ENCODE measurements around the gene TMTC2. TPM values are rescaled to one million over a fixed set of nuclear protein-coding genes. Genes with fewer than 3 reads are reported as not detected.
A peak's percentile ranks its signal among the peaks of the same experiment; 100 is the strongest.
"Not testable (repeated sequence)": the region's sequence is repeated elsewhere in the genome, so short reads cannot be mapped to it uniquely, and the experiment has no call there.

Gene TMTC2
- total RNA-seq, 2 experiments from 2014 or later: 2.6 to 3.4 TPM

- no peak overlapping the region for H3K27ac Mint-ChIP-seq
- H3K4me3 Mint-ChIP-seq: no peak overlapping the region
- ChIA-PET CTCF (no interaction called here), POLR2A (no interaction called here)
- H3K27me3 Mint-ChIP-seq: no peaks in the 10 kb centered on the region
- no peak for DNase-seq
- no peaks in the 10 kb centered on the region for H3K4me1 Mint-ChIP-seq (ENCODE audit: low read depth)
- no peaks in the 10 kb centered on the region for H3K36me3 Mint-ChIP-seq
- H3K9me3 Mint-ChIP-seq: no peaks in the 10 kb centered on the region
- intact Hi-C loops (cut with micrococcal nuclease): no loop called here
Observed at GRCh38 chr12:83110424-83110823, 423.7 kb downstream of the TMTC2 start.

- intact Hi-C loops (cut with micrococcal nuclease): no loop called here
- no peak overlapping the region for H3K27ac Mint-ChIP-seq
- H3K9me3 Mint-ChIP-seq: no peaks in the 10 kb centered on the region
- ChIA-PET CTCF (no interaction called here), POLR2A (no interaction called here)
- DNase-seq: no peak
- H3K4me3 Mint-ChIP-seq: no peak overlapping the region
- no peaks in the 10 kb centered on the region for H3K27me3 Mint-ChIP-seq
- no peaks in the 10 kb centered on the region for H3K36me3 Mint-ChIP-seq
- H3K4me1 Mint-ChIP-seq (ENCODE audit: low read depth): no peaks in the 10 kb centered on the region
Observed at GRCh38 chr12:83113945-83114344, 427.2 kb downstream of the TMTC2 start.

GRCh38 chr12:83114966-83115365, 428.3 kb downstream of the TMTC2 start:
- POLR2A ChIA-PET: no interaction called here
- Mint-ChIP-seq H3K27ac (no peak overlapping the region), H3K9me3 (no peaks in the 10 kb centered on the region), H3K27me3 (no peaks in the 10 kb centered on the region), H3K4me1 (ENCODE audit: low read depth) (no peaks in the 10 kb centered on the region), H3K4me3 (no peak overlapping the region), H3K36me3 (no peaks in the 10 kb centered on the region)
- DNase-seq: no peak
- CTCF ChIA-PET: no interaction called here
- intact Hi-C loops (cut with micrococcal nuclease): no loop called here

DNA sequence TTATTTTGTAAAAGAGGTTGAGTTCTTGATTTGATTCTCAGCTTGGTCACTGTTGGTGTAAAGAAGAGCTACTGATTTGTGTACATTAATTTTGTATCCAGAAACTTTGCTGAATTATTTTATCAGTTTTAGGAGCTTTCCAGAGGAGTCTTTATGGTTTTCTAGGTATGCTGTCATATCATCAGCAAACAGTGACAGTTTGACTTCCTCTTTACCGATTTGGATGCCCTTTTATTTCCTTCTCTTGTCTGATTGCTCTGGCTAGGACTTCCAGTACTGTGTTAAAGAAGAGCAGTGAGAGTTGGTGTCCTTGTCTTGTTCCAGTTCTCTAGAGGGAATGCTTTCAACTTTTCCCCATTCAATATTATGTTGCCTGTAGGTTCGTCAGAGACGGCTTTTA, 431.2 kb downstream of the TMTC2 start:
- H3K27me3 Mint-ChIP-seq, POLR2A ChIA-PET: not testable (repeated sequence)

GRCh38 chr12:83121897-83122622, 435.4 kb downstream of the TMTC2 start:
- no peak overlapping the region for H3K4me3 Mint-ChIP-seq
- no peak overlapping the region for H3K27ac Mint-ChIP-seq
- CTCF ChIA-PET: no interaction called here

More for the DNA sequence above, 431.2 kb downstream of the TMTC2 start:
- intact Hi-C loops (cut with micrococcal nuclease): loop anchor here (1.0 kb wide), 1 partner anchor 31 kb away; no protein-coding TSS in a partner anchor
- H3K27ac Mint-ChIP-seq; H3K4me3 Mint-ChIP-seq; H3K9me3 Mint-ChIP-seq; H3K36me3 Mint-ChIP-seq; DNase-seq; CTCF ChIA-PET; H3K4me1 Mint-ChIP-seq (ENCODE audit: low read depth): not testable (repeated sequence)

DNA sequence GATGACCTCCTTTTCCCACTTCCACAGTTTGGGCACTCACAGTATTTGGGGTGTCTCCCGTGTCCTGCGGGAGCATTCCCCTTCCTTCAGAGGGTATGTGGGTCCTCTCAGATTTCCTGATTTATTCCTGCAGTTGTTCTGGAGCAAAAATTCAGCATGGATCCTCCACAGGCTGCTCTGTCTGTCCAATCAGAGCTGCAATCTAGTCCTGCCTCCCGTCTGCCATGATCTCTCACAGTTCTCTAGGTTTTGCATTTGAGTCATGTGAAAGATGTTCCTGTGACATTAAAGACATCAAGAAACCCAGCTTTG, 435.9 kb downstream of the TMTC2 start:
- no peak overlapping the region for H3K27ac Mint-ChIP-seq
- ChIA-PET CTCF (no interaction called here), POLR2A (no interaction called here)
- peaks cover 10% of the 10 kb centered on the region for H3K4me1 Mint-ChIP-seq (ENCODE audit: low read depth)
- no peaks in the 10 kb centered on the region for H3K27me3 Mint-ChIP-seq
- no peak for DNase-seq
- H3K36me3 Mint-ChIP-seq: no peaks in the 10 kb centered on the region
- H3K9me3 Mint-ChIP-seq: no peaks in the 10 kb centered on the region
- intact Hi-C loops (cut with micrococcal nuclease): loop anchor here (2.0 kb wide), 1 partner anchor 436 kb away; the partner anchor contains the start of gene TMTC2
- H3K4me3 Mint-ChIP-seq: no peak overlapping the region

More at GRCh38 chr12:83121897-83122622, 435.4 kb downstream of the TMTC2 start:
- no peak for DNase-seq
- no peaks in the 10 kb centered on the region for H3K36me3 Mint-ChIP-seq
- intact Hi-C loops (cut with micrococcal nuclease): loop anchor here (2.0 kb wide), 1 partner anchor 435 kb away; the partner anchor contains the start of gene TMTC2
- peaks cover 10% of the 10 kb centered on the region for H3K4me1 Mint-ChIP-seq (ENCODE audit: low read depth)
- H3K27me3 Mint-ChIP-seq: no peaks in the 10 kb centered on the region
- H3K9me3 Mint-ChIP-seq: no peaks in the 10 kb centered on the region
- POLR2A ChIA-PET: no interaction called here

- CTCF ChIA-PET: no interaction called here
- no peaks in the 10 kb centered on the region for H3K9me3 Mint-ChIP-seq
- H3K27me3 Mint-ChIP-seq: no peaks in the 10 kb centered on the region
- POLR2A ChIA-PET: no interaction called here
- peak; percentile 19 for DNase-seq
- H3K36me3 Mint-ChIP-seq: no peaks in the 10 kb centered on the region
- intact Hi-C loops (cut with micrococcal nuclease): loop anchor here (1.0 to 2.0 kb wide), 2 partner anchors 18 to 436 kb away; partner anchors contain the start of gene TMTC2
- peaks cover 10% of the 10 kb centered on the region for H3K4me1 Mint-ChIP-seq (ENCODE audit: low read depth)
- H3K27ac Mint-ChIP-seq: no peak overlapping the region
- no peak overlapping the region for H3K4me3 Mint-ChIP-seq
Observed at GRCh38 chr12:83123039-83123438, 436.3 kb downstream of the TMTC2 start.

DNA sequence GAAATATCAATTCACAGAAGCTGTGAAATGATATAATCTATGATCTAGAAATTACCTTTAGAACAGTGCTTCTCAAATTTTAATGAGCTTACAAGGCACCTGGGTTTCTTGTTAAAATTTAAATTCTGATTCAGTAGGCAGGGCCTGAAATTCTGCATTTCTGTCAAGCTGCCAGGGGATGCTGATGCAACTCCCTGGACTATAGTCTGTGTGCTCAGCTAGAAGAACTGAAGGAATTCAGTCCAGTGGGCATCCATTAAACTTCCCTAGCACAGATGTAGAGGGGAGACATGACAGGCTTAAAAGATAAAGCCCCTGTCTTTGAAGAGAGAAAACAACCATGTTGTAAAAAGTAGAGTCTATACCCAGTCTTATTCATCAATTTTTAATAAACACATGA, 441.8 kb downstream of the TMTC2 start:
- H3K9me3 Mint-ChIP-seq: no peaks in the 10 kb centered on the region
- H3K36me3 Mint-ChIP-seq: no peaks in the 10 kb centered on the region
- no peak for DNase-seq
- ChIA-PET POLR2A (no interaction called here), CTCF (no interaction called here)
- no peaks in the 10 kb centered on the region for H3K4me1 Mint-ChIP-seq (ENCODE audit: low read depth)
- H3K4me3 Mint-ChIP-seq: no peak overlapping the region
- intact Hi-C loops (cut with micrococcal nuclease): no loop called here
- H3K27ac Mint-ChIP-seq: no peak overlapping the region
- H3K27me3 Mint-ChIP-seq: no peaks in the 10 kb centered on the region

GRCh38 chr12:83130178-83130577, 443.5 kb downstream of the TMTC2 start:
- Mint-ChIP-seq H3K9me3 (no peaks in the 10 kb centered on the region), H3K4me3 (no peak overlapping the region), H3K27ac (no peak overlapping the region), H3K36me3 (no peaks in the 10 kb centered on the region), H3K27me3 (no peaks in the 10 kb centered on the region), H3K4me1 (ENCODE audit: low read depth) (no peaks in the 10 kb centered on the region)
- POLR2A ChIA-PET: no interaction called here
- no peak for DNase-seq
- intact Hi-C loops (cut with micrococcal nuclease): no loop called here
- CTCF ChIA-PET: interaction anchor here (1.3 kb wide), 1 partner anchor 12 kb away, joined by 3 read pairs; no protein-coding TSS in a partner anchor

- Mint-ChIP-seq H3K4me3 (no peak overlapping the region), H3K9me3 (no peaks in the 10 kb centered on the region), H3K27ac (no peak overlapping the region), H3K27me3 (no peaks in the 10 kb centered on the region), H3K36me3 (no peaks in the 10 kb centered on the region), H3K4me1 (ENCODE audit: low read depth) (no peaks in the 10 kb centered on the region)
- intact Hi-C loops (cut with micrococcal nuclease): no loop called here
- DNase-seq: no peak
- ChIA-PET CTCF (no interaction called here), POLR2A (no interaction called here)
Observed at GRCh38 chr12:83132360-83132759, 445.7 kb downstream of the TMTC2 start.

DNA sequence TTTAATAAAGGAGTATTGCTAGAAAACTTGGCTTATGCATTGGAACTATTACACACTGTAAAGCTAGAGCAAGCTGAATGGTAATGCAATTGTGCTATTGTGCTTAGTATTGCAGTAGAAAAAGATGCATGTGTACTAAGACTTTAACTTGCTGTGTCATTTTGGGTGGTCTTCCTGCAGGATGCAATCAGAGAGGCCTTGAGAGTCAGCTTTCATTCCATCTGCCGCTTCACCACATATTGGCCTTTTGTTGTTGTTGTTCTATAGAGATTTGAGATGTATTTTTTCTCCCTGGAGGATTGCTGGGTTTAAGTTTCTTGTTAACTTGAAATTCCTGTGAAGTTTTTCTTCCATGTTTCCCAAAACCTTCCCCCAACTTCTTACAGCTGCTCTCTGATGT, 449.7 kb downstream of the TMTC2 start:
- H3K4me1 Mint-ChIP-seq (ENCODE audit: low read depth): peaks cover 5% of the 10 kb centered on the region
- CTCF ChIA-PET: no interaction called here
- H3K27ac Mint-ChIP-seq: no peak overlapping the region
- POLR2A ChIA-PET: no interaction called here
- no peak overlapping the region for H3K4me3 Mint-ChIP-seq
- DNase-seq: no peak
- no peaks in the 10 kb centered on the region for H3K27me3 Mint-ChIP-seq
- intact Hi-C loops (cut with micrococcal nuclease): no loop called here
- H3K36me3 Mint-ChIP-seq: no peaks in the 10 kb centered on the region
- H3K9me3 Mint-ChIP-seq: peaks cover 3% of the 10 kb centered on the region

DNA sequence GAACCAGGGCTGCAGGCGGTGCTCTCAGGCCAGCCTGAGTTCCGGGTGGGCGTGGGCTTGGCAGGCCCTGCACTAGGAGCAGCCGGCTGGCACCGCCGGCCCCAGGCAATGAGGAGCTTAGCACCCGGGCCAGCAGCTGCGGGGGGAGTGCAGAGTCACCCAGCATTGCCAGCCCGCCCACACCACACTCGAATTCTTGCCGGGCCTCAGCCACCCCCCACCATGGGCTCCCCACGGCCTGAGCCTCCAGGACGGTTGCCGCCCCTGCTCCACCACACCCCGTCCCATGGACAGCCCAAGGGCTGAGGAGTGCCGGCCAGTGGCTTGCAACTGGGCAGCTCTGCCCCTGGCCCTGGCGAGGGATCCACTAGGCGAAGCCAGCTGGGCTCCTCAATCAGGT, 453.4 kb downstream of the TMTC2 start:
- intact Hi-C loops (cut with micrococcal nuclease): loop anchor here (5.0 kb wide), 1 partner anchor 123 kb away; no protein-coding TSS in a partner anchor
- ChIA-PET POLR2A (no interaction called here), CTCF (interaction anchor here (0.5 kb wide), 1 partner anchor 315 kb away, joined by 3 read pairs; no protein-coding TSS in a partner anchor)
- DNase-seq: no peak
- Mint-ChIP-seq H3K27me3 (no peaks in the 10 kb centered on the region), H3K4me3 (no peak overlapping the region), H3K4me1 (ENCODE audit: low read depth) (peaks cover 7% of the 10 kb centered on the region), H3K36me3 (no peaks in the 10 kb centered on the region), H3K27ac (no peak overlapping the region), H3K9me3 (peaks cover 5% of the 10 kb centered on the region)

- Mint-ChIP-seq H3K27ac (no peak overlapping the region), H3K4me3 (no peak overlapping the region), H3K27me3 (no peaks in the 10 kb centered on the region), H3K4me1 (ENCODE audit: low read depth) (peaks cover 7% of the 10 kb centered on the region), H3K9me3 (peaks cover 5% of the 10 kb centered on the region), H3K36me3 (no peaks in the 10 kb centered on the region)
- CTCF ChIA-PET: interaction anchor here (0.8 to 1.7 kb wide), 2 partner anchors 11 to 456 kb away, joined by 3 to 4 read pairs; no protein-coding TSS in a partner anchor
- POLR2A ChIA-PET: no interaction called here
- intact Hi-C loops (cut with micrococcal nuclease): loop anchor here (1.0 to 5.0 kb wide), 3 partner anchors 12 to 124 kb away; no protein-coding TSS in a partner anchor
- no peak for DNase-seq
Observed at GRCh38 chr12:83141460-83141994, 454.8 kb downstream of the TMTC2 start.
